OCI-LY7 (cell line): ENCODE results near the gene SPATA33.

Source experiments
- CTCF ChIP-seq: fragments of 200-600 bp; sonication (generic); conservative IDR thresholded peaks from 2 replicates; pipeline ENCODE4 v1.5.1; 2014; ENCODE audit warnings: mild to moderate bottlenecking, antibody characterized with exemption, low read length, moderate library complexity, mixed read lengths
- EZH2phosphoT487 ChIP-seq: fragments of 200-600 bp; sonication (generic); IDR thresholded peaks from 2 replicates; pipeline ENCODE4 v1.6.1; 2018; ENCODE audit warnings: low read depth, borderline replicate concordance, mild to moderate bottlenecking, mixed run types, antibody characterized with exemption, low read length, moderate library complexity, mixed read lengths

- TF ChIP-seq CTCF = no peak
- TF ChIP-seq EZH2phosphoT487 = no peak
Observed at GRCh38 chr16:89646906-89647305, 10.7 kb upstream of the SPATA33 start.
